GM19239 (cell line): ENCODE measurements around the gene PRKCZ.

Experiments
- DNase-seq: peaks from one replicate; pipeline ENCODE4 v3.0.0; 2011; ENCODE audit warnings: low spot score; ENCODE audit not compliant: insufficient read length
- FAIRE-seq: peaks from 2 replicates; lab custom pipeline; 2011; peaks lifted over from hg19 to GRCh38; lab: Jason Lieb, UNC

Gene PRKCZ

DNA sequence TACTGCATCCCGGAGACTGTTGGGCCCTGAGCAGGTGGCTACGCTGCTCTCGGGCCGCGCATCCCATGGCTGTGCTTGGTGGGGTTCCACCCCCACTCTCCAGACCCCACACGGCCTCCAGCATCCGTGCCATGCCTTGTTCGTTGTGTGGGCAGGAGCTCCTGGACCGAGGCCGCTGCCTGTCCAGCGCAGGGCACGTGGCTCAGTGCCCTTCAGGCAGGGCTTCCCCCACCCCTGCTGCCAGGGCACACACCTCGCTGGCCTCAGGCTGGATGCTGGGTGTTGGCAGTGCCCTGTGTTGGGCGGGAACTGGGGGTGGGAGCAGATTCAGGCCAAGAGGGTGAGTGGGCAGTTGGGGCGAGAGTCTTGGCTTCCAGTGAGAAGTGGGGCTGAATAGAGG lies 9.9 kb downstream of the PRKCZ start:
- DNase-seq (no peak), FAIRE-seq (no peak)

DNA sequence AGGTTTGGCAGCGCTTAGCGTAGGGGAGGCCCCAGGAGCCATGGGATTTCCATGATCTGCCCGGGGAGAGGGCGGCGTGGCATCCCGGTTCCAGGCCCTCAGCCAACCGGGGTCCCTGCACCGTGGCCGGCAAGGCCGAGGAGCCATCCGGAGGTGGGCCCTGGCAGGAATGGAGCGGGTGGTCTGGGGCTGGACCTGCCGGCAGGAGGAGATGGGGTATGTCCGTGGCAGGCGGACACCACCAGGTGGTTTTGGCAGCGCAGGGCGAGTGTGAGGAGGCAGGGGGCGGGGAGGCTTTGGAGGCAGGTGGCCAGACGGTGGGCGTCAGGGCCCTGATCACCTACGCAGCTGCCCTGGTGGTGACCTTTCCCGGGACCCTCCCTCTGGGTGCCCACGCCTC lies 10.3 kb downstream of the PRKCZ start:
- no peak for FAIRE-seq
- no peak for DNase-seq

DNA sequence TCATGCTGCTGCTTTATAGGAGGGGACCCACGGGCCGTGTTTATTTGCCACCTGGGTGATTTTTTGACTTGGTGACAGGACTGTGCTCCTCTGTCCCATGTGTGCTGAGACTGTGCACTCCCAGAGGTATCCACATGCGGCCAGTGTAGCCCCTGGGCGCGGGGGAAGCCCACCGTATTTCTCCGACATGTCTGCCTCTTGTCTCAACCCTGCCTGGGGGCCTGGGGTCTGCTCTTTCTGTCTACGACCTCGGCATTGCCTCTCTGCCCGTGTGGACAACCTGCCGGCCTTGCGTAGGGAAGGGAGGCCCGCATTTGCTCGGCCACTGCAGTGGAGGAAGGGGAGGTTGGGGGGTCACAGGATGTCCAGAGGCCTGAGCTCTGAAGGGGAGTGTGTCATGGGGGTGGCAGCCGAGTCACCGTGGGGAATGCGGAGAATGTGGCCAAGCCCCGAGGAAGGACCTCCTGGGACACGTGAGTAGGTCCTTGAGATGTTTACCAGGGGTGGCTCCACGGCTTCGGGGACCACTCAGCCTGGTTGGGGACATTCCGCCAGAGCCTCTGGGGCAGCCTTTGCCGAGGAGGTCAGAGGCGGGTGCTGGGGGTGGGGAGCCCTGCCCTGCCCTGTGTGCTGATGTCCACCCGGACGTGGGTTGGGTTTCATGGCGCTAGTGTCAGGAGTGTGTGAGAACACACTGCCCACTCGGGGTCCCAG lies 11.0 kb downstream of the PRKCZ start:
- DNase-seq (no peak), FAIRE-seq (no peak)

DNA sequence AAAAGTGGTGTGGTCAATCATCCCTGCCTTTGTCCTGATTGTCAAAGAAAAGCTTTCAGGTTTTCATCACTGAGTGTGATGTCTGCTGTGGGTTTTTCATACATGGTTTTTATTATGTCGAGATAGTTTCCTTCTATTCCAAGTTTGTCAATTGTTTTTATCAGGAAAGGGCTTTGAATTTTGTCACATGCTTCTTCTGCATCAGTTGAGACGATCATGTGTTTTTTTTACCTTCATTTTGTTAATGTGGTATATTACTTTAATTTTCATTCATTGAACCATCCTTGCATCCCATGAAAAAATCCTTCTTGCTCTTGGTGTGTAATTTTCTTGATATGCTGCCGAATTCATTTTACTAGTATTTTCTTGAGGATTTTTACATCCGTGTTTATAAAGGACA lies 15.5 kb downstream of the PRKCZ start:
- DNase-seq (no peak), FAIRE-seq (no peak)

DNA sequence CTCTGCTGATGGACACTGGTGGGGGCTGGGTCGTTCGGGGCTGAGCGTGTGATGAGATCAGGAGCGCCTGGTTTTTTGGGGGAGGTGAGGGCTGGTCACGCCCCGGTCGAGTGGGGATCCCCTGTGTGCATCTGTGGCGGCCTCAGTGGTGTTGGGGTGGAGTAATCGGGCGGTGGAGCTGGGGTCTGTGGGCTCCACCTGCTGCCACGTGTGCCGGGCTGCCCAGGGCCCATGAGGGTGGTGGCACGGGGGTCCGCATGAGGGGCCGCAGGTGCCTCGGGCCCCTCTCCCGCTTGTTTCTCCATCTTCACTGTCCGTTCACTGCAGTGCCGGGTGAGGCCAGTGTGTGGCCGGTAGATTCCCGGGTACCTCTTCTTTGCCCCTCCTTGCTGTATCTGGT lies 17.2 kb downstream of the PRKCZ start:
- no peak for FAIRE-seq
- DNase-seq: no peak

DNA sequence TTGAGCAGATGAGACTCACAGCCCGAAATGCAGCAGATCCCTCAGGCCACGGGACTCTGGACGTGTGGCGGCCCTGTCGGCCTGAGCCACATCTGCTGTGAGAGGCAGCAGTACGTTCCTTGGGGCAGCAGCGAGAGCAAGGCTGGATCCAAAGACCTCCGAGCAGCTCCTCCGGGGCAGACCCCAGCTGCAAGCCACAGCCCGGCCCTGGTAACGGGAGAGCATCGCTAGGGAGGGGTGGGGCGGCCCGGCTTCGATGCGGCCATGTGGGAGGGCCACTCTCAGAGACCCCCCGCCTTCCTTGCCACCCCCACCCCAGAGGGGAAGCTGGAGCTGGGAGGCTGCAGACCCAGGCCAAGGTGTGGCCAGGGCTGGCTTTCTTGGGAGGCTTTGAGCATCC lies 17.8 kb downstream of the PRKCZ start:
- no peak for FAIRE-seq

DNA sequence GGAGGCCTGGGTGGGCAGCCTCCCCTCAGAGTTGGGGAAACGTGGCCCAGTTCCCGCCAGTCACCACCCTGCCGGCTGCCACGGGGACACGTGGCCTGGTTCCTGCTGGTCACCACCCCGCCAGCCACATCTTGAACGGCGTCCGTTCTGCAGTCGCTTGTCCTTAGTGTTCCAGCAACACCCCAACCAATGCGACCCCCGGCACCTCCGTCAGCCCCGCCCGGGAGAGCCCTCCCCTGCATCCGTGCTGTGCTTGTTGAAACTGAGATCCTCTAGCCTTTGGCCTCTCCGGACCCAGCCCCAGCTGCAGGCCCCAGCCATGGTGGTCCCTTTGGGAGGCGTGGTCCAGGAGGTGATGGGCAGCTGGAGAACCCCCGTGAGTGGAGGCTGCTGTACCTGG lies 18.7 kb downstream of the PRKCZ start:
- FAIRE-seq: no peak
- no peak for DNase-seq

More for the DNA sequence above, 17.8 kb downstream of the PRKCZ start:
- no peak for DNase-seq

DNA sequence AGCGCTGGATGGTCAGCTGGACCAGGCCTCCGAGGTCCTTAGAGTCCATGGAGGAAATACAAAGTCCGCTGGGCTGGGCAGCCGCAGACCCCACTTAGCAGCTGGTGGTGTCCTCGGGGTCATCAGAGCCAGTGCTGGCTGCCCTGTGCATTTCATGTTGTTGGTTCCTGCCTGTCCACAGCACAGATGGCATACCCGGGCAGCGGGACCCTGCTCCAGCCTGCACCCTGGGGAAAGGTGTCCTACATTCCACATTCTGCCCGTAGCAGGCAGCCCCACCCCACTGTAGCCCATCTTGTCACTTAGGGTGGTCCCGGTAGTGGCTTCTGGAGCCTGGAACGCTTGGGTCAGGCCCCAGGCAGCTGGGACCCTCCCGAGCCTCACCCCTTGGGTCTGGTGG lies 19.8 kb downstream of the PRKCZ start:
- FAIRE-seq (no peak), DNase-seq (no peak)

DNA sequence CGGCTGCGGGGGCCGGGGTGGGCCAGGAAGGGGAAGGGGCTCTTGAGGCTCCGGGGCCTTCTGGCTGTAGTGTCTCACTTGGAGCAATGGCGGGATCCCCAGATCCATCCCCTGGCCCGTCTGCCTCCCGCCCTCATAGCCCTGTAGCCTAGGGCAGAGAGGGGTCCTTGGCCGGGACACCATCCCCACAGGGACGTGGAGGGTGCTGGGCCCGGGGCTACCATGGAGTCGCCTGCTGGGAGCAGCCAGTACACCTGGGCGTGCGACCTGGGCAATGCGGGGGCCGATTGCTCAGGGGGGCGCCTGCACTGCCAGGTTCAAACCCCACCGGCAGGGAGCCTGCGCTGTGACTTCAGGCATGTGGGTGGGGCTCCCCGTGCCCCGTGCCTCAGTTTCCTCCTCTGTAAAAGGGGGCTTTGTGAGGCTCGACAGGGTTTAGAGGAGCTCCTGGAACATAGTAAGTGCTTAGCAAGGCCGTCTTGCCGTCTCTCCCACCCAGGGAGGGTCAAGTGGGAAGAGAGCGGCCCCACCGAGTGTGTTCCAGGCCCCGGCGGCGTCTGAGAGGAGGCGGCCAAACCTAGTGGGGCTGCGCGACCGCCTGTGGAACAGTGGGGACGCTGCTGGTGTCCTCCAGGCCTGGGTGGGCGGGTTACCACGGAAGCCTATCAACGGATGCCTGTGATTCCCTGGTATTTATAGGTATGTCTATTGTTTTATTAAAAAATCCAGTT lies 20.8 kb downstream of the PRKCZ start:
- DNase-seq (no peak), FAIRE-seq (no peak)

DNA sequence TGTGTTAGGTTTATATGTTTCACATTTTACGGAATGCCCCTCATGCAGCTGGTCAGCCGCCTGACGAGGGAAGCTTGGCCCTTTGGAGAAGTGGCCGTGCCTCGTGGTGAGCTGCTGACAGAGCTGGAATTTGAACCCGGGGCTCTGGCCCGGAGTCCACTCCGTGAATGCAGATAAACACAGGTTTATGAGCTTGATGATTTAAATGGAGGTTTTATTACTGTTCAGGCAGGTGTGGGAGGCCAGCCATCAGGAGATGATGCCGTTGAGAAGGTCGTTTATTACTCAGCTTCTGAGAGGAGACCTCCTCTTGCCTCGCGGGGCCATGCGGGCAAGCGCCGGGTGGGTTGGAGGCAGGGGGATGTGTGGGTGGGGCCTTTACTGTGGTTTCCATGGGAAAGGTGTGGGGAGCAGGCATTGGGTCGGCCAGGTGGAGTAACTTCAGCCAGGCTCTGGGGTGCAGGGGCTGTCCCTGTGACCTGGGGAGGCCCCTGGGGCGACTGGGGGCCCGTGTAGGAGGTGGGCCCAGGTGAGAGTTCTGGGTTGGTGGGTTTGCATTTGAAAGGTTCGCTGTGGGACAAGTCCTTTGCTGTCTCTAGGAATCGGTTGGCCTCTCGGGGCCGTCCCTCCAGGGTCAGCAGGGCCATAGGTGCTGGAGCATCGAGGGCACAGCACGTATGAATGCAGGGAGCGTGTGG lies 22.0 kb downstream of the PRKCZ start:
- DNase-seq (no peak), FAIRE-seq (no peak)

DNA sequence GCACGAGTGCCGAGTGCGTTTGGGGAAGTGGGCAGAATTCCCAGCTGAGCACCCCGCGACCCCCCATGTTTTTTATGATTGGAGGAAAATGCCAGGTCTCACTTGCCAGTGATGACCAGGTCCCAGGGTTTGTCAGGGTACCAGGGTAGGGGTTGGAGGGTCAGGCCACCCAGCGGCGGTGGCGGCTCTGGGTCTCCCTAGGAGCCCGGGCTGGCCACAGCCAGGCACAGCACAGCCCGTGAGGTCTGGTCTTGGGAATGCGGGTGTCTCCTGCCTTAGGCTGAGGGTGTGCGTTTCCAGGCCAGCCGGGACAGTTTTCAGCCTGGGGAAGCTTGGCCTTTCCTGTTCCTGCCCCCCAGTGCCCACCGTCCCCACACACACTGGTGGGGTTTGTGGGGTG lies 22.7 kb downstream of the PRKCZ start:
- DNase-seq (no peak), FAIRE-seq (no peak)

DNA sequence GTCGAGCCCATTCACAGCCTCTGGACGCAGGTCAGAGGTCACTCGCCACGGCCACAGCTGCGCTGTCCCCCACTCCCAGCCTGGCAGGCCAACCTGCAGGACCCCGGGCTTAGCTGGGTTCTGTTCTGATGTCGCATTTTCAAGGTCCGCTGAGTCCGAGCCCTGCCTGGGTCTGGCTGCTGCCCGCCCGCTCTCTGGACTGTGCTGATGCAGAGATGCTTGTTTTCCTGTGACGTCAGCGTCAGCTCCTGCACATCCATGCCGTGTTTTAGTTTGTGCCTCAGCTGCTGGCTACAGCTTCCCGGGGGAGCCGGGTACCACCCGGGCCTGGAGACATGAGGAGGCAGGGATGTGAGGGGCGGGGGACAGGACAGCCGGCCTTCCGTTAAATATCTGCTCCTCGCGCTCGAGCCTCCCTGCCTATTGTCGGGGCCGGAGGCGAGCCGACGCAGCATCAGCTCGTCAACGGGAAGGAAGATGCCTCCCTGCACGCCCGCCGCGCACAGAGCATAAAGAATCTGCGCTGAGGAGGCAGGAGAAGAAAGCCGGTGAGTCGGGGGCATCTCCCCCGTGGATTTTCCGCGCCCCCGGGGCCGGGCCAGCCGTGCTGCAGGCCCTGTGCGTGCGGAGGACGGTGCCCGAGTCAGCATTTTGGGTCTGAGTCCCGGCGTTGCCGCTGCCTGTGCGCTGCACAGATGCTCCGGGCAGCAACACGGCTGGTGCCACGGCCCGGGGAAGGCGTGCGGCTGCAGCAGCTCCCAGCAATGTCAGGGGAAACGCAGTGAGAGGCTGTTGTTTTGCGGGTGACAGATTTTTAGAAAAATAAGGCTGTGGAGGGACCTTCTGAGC lies 23.4 kb downstream of the PRKCZ start:
- DNase-seq (no peak), FAIRE-seq (no peak)

DNA sequence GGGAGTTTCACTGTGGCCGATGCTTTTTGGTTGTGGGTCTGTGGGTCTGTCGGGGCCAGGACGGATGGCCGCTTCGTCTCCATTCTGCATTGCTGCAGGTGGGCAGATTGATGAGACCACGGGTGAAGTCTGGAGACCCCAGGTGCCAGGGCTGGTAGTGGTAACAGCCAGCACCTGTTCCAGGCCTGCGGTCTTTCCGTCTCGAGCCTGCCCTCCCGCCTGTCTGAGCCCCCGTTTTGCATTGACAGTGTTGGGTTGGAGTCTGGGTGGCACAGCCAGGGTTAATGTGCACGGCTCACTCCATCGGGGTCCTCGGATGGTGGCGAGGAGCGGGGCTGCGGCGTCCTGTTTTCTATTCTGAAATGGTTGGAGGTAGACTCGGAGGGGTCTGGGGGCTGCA lies 24.2 kb downstream of the PRKCZ start:
- DNase-seq: no peak
- FAIRE-seq: no peak

DNA sequence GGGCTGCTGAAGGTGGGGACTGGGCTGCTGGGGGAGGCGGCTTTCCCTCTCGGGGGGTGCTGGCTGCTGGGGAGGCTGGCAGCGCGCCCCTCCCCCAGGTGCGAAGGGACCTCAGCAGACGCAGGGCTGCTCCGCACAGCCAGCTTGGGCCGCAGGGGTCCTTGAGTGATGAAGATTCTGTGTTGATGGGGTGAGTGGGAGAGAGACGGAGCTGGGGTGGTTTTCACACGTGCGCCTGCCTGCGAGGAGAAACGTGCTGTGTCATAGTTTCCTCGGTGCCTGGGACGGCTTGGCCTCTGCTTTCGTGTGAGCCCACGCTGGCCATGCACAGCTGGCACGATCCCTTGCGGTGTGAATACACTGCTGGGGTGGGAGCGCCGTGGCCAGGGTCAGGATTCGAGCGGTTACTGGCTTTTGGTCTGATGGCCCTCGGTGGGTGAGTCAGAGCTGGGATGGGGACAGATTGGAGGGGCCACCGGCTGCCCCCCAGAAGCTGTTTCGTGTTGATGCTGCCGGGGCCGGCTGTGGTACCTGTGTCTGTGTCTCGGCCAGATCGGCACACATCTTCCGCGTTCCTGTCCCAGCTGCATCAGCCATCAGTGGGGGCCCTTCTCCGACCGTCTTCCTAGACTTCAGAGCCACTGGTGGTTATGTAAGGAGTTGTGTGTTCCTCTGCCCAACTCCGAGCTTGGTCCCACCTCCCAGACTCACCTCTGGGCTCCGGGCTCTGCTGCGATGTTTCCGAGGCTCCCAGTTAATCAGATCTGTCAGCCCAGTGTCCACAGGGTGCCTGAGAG lies 24.9 kb downstream of the PRKCZ start:
- FAIRE-seq (no peak), DNase-seq (no peak)

DNA sequence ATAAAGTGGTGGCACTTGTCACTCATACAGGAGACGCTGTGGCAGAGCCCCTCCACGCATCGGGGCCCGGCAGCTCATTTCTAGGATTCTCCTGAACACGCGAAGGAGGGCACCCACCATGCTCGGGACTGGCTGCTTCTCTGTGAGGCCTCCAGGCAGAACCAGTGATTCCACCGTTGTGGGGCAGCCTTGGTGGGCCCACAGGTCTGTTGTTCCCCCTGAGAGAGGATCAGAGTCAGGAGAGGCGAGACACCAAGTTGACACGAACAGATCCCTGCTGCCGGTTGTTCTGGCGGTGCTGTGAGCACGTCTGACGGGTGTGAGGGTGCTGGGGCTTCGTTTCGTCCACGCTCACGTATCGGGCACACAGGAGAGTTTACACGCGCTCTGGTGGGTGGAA lies 26.6 kb downstream of the PRKCZ start:
- DNase-seq: no peak
- no peak for FAIRE-seq

DNA sequence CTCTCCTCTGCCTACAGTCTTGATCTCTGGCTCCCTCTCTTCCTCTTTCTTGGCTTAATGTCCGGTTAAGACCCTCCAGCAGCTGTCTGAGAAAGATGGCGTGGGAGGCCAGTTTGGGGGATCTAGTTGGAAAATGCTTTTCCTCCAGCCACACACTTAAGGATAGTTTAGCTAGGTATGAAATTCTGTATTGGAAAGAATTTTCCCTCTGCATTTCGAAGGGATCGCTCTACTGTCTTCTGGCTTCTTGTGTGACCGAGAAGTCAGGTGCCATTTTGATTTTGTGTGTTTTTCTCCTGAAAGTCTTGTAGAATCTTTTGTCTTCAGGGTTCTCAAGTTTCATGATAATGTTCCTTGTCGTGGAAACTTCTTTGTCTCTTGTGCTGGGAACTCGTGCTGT lies 28.0 kb downstream of the PRKCZ start:
- DNase-seq (no peak), FAIRE-seq (no peak)

DNA sequence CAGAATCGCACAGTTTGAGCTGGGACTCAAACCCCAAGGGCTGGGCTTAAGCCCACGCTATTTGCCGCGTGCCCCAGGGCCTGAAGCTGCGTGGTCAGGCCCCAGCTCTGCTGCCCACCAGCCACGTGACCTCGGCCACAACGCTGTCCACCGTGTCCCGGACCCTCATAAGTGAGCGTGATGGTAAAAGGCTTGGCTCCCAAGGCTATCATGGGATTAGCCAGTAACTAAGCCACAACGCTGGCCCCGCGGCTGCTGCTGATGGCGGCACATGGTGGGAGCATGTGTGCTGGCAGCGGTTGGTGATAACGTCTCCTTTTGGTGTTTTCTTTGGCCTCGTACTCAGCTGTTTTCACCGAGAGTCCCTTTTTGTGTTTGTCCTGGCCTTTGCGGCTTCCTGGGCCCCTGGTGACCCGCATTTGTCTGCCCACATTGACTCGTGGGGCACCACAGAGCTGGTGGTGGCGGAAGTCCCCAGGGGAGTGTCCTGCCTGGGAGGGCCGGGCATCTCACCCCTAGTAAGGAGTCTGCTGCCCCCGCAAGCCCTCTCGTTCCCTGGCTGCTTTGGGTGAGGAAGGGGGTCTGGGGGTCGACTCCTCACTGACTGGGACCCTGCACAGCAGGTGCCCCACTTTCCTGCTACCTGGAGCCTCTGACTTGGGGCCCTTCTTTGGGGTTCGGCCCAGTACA lies 29.3 kb downstream of the PRKCZ start:
- no peak for DNase-seq

DNA sequence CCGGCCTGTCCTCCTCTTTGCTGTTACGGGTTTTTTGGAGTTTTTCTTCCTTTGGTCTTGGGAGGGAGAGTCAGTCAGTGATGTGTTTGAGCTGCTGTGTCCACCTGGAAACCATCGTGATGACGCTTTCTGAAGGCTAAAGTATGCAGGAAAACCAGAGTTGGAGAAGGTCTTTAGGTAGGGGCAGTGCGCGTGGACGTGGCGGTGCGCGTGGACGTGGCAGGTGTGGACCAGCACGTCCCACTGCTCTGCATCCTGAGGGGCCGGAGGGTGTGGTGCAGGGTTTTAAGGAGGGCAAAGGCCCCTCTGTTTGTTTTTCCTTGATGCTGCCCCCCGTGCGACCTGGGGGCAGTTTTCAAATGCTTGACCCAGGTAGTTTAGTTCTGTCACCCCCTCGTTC lies 29.9 kb downstream of the PRKCZ start:
- DNase-seq (no peak), FAIRE-seq (no peak)

More for the DNA sequence above, 29.3 kb downstream of the PRKCZ start:
- no peak for FAIRE-seq

DNA sequence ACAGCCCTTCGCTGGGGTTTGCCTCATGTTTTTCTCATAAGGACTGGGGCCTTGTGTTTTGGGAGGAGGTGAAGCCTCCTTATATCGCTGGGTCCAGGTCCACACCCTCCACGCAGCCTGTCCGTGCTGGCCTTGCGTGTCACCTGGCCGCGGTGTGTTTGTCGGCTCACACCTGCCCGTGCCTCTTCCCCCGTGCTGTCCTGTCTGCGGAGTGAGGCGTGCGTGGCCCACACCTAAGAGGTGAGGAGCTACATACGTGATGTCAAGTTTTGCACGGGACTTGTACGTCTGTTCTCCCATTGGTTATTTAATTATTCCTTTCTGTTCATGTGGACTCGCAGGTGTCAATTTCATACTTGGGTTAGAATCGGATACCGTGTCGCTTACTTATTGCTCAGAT lies 30.7 kb downstream of the PRKCZ start:
- FAIRE-seq (no peak), DNase-seq (no peak)
